T-helper 1 cell treated with Interleukin-12 subunit alpha and Interleukin-12 subunit beta and Interleukin-4 antibody, amounts not matched to agents 30 ng/mL and 1 ng/mL, for 36 hours (primary cell): ENCODE measurements around the gene NOP16. TPM values are rescaled to one million over a fixed set of nuclear protein-coding genes. Genes with fewer than 3 reads are reported as not detected.

Source experiments
- intact Hi-C: fragments of 100-400 bp; cut with micrococcal nuclease; formaldehyde crosslinking; loops from one replicate; pipeline ENCODE4 v1.15.1; 2024
- total RNA-seq: library from RNA; stranded (reverse); gene quantifications from 2 replicates; pipeline ENCODE4 v1.2.3, GENCODE V29; 2022

The NOP16 gene, protein sequence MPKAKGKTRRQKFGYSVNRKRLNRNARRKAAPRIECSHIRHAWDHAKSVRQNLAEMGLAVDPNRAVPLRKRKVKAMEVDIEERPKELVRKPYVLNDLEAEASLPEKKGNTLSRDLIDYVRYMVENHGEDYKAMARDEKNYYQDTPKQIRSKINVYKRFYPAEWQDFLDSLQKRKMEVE
- 37.7 and 39.2 TPM in 2 replicates for total RNA-seq

DNA sequence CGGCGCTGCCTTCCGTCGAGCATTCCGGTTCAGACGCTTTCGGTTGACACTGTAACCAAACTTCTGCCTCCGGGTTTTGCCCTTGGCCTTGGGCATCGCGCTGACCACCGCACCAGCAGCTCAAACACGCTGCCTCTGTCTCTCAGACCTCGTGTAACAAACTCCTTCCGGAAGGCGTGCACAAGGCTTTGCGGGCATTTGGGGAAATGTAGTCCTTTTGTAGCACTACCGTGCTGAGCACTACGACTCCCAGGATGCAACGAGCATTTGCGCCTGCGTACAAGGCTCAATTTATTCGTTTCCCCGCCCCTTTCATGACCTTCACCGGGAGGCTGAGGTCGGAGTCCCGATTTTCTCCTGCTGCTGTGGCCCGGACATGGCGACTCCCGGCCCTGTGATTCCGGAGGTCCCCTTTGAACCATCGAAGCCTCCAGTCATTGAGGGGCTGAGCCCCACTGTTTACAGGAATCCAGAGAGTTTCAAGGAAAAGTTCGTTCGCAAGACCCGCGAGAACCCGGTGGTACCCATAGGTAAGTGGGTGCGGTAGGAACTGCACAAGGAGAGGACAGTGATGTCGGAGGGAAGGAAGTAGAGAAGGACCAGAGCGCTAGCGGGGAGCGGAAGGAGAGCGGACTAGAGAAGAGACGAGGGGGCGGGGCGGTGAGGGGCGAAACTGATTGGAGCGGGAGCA, at the start of gene NOP16, which contains the start of gene HIGD2A:
NOP16 (minus strand) TSS at position 155 of the 691 bp plus-strand sequence; CDS start at position 96, 59 bp downstream.
HIGD2A (plus strand) TSS at position 308 of the 691 bp plus-strand sequence; CDS start at position 377, 69 bp downstream.
- intact Hi-C loops = loop anchor here (1.0 to 10.0 kb wide), 19 partner anchors 23 to 1816 kb away; partner anchors contain the start of genes ARL10, CLTB, FAF2 and HNRNPAB

DNA sequence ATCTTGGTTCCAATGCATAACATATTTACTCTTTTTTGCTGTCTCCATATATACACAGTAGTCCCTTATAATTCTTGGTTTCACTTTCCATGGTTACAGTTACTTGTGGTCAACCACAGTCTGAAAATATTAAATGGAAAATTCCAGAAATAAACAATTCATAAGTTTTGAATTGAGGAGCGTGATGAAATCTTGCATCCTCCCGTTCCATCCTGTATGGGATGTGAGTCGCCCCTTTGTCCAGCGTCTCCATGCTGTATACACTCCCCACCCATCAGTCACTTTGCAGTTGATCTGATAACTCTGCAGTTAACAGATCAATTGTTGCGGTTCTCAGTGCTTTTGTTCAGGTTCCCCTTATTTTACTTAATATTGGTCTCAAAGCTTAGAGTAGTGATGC, 48.3 kb upstream of the NOP16 start:
- intact Hi-C loops = loop anchor here (1.0 kb wide), 1 partner anchor 12 kb away; the partner anchor contains the start of gene FAF2

DNA sequence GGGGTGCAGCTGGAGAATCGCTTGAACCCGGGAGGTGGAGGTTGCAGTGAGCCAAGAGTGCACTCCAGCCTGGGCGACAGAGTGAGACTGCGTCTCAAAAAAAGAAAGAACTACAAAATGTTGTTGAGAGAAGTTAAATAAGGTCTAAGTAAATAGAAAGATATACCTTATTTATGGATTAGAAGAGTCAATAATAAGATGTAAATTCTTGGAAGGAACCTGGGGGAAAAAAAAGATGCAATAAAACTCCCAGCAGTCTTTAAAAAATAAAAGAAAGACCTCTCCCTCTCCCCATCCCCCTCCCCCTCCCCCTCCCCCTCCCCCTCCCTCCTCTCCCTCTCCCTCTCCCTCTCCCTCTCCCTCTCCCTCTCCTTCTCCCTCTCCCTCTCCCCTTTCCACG, 44.3 kb upstream of the NOP16 start:
- intact Hi-C loops = no loop called here

DNA sequence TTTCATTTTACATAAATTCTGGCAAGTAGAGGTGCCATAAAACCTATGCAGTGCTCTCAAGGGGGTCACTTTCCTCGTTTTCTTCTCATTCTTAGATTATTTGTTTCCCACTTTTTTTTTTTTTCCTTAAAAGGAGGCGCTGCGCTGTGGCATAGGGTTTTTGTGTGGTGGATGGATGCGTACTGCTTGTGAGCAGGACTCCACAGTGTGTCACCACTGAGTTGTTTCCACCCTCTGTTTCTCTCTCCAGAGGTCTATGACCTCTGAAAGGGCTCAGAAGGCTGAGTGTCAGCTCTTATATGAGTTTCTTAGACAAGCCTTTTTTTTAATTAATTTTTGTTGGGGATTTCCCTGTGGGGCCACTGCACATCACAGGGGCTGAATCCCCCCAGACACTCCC, 41.6 kb upstream of the NOP16 start:
- intact Hi-C loops = no loop called here

DNA sequence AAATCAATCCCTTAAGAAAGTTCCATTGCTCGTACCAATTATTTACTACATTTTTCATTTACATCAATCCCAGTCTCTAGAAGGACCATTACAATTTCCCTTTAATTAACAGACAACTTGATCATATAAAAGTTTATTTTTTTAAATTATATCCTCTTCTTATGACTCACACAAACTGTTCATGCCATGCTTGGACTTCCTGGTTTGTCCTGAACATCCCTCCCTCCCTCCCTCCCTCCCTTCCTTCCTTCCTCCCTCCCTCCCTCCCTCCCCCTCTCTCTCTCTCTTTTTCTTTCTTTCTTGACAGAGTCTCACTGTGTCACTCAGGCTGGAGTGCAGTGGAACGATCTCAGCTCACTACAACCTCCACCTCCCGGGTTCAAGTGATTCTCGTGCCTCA, 39.6 kb upstream of the NOP16 start:
- intact Hi-C loops = no loop called here

DNA sequence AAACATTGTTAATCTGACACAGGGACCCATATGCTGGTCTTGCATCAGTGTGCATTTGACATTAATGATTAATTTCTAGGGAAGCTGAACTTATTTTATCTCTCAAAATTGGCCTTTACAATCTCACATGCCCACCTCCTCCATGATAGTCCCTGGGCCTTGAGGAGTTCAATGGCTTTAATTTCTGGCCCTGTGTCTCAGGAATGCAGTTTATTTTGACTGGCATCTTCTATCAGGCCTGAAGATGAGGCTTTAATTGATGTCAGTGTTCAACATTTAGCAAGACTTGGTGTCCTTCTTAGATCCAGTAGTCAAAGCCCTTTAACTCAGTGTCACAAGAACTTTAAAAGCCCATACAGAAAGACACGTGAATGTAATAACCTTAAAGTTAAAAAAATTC, 38.5 kb upstream of the NOP16 start:
- intact Hi-C loops = no loop called here

DNA sequence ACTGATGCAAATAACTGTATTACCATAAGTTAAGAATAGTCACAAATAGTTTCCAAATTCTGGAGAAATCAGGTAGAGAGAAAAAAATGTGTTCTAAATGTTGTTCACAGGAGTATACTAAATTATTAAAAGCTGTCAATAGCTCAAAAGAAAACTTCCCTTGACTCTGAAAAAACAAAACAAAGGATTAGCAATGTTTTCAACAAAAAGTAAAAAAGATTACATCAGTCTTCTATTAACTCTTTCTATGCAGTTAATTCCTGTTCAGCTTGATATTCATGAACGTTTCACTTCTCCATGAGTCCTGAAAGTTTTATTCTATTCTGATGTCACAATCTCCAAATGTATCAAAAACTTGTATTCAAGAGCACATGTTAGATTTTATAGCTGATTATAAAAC, 37.4 kb upstream of the NOP16 start:
- intact Hi-C loops = no loop called here

DNA sequence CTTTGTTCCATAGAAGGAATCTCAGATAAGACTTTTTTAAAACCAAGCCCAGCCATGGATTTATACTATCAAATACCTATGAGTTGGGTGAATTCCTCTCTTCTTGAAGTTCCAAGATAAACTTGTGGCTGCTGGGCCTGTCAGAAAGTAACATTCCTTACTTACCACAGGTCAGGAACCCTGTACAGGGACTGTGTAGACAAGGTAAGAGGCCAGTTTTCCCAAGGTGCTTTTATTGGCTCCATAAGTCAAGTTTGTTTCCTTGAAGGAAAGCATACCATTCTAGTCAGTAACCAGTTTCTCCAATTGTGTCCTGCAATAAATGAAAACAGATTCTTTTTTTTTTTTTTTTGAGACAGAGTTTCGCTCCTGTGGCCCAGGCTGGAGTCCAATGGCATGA, 36.7 kb upstream of the NOP16 start:
- intact Hi-C loops = no loop called here

DNA sequence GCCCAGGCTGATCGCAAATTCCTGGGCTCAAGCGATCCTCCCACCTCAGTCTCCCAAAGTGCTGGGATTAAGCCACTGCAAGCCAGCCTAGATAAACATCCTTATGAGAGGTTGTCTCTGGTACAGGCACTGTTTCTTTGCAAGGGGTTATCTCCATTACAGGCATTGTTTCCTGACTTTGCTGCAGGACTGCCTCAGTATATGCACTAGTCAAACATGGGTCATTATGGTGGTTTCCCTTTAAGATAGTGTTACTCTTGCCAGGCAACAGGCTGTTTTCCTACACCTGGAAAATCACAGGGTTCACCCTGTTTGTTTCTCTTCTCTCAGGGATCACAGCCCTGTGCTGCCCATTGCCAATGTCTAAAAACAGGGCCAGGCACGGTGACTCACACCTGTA, 35.8 kb upstream of the NOP16 start:
- intact Hi-C loops = no loop called here

DNA sequence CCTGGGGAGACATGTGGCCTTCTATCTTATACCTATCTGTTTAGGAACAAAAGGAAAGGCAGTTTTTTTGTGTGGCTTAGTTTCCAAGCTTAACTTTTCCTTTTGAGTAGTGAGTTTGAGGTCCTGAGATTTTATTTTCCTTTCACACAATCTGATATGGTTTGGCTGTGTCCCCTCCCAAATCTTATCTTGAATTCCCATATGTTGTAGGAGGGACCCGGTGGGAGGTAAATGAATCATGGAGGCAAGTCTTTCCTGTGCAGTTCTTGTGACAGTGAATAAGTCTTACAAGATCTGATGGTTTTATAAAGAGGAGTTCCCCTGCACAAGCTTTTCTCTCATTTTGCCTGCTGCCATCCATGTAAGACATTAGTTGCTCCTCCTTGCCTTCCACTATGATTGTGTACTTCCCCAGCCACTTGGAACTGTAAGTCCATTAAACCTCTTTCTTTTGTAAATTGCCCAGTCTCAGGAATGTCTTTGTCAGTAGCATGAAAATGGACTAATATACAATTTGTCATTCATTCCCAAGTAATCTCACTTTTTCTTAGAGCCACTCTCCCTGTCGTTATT, 32.7 kb upstream of the NOP16 start:
- intact Hi-C loops = no loop called here

DNA sequence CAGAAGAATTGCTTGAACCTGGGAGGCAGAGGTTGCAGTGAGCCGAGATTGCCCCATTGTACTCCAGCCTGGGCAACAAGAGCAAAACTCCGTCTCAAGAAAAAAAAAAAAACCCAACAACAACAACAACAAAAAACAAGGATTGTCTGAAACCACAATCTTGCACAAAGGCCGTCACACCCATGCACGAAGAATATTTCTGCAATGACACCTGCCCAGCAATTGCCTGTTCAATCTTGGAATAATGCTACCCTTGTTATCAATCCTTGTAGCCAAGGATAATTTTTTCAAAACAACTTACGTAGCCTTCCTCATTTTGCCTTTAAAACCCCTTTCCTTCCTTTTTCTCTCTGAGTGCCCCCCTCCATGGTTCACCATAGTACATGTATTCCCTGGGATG, 31.7 kb upstream of the NOP16 start:
- intact Hi-C loops = no loop called here

DNA sequence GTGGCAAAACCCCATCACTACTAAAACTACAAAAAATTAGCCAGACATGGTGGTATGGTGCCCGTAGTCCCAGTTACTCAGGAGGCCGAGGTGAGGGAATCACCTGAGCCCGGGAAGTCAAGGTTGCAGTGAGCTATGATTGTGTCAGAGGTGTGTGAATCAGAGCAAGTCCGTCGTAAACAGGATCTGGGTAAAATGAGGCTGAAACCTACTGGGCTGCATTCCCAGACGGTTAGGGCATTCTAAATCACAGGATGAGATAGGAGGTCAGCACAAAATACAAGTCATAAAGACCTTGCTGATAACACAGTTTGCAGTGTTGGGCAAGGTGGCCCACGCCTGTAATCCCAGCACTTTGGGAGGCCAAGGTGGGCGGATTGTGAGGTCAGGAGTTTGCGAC, 29.9 kb upstream of the NOP16 start:
- intact Hi-C loops = no loop called here

DNA sequence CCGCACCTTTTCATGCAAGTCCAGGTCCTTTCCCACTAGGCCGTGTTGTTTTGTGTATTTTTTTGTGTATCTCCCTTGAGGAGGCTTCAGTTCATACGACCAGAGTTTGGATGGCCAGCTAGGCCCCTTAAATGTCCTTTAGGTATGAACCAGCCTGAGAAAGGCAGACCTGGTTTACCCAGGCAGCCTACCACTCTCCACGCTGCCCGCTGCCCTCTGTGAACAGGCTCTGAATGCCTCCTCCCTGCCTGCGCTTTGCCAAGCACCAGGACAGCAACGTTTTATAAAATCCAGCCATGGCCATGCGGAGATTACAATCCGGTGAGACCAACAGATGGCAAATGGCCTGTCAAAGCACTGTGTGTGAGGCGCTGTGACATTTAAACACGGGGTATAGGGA, 28.6 kb upstream of the NOP16 start:
- intact Hi-C loops = loop anchor here (1.0 kb wide), 9 partner anchors 28 to 230 kb away; partner anchors contain the start of genes FAF2, KIAA1191, RNF44 and TSPAN17

DNA sequence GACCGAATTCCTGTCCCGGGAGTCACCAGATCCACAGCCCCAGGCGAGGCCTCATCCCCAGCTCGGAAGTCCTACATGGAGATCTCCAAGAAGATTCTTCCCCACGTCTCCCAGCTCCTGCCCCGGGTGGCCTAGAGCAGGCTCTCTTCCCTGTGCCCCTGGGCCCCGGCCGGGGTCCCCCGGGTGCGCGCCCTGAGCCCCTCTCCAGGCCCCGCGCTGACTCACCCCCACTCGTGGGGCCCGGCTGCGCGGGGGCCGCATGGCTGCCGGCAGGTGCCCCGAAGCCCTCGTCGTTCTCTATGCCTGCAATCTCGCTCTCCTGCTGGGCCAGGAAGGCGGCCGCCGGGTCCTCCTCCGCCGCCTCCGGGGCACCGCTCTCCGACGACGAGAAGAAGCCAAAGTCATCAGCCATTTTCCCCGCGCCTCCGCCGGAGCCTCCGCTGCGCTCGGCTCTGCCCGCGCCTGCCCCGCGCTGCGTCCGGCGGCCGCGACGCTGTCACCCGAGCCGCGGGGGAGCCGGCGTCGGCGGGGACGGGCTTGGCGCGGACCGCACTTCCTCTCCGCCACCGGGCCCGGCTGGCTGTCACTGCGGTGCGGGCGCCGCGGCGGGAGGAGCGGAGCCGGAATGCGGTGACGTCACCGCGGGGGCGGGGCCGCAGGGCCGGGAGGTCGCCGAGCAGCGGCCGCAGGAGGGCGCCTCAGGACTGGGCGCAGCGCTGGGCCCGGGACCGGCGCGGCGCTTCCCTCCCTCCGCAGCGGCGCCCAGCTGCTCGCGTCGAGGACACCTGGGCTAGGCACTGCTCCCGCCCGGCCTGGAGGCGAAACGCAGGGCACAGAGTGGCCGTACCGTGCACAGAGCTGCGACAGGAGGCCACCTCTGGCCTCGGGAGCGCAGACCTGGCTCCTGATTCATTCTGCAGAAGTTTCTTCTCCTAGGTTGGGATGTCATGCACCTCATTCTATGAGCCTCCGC, 27.8 kb upstream of the NOP16 start, which contains the start of gene CLTB:
CLTB (minus strand) TSS at position 588 of the 973 bp plus-strand sequence; CDS start at position 412, 176 bp downstream.
- intact Hi-C loops = loop anchor here (1.0 kb wide), 9 partner anchors 27 to 231 kb away; partner anchors contain the start of genes FAF2, KIAA1191, RNF44 and TSPAN17

DNA sequence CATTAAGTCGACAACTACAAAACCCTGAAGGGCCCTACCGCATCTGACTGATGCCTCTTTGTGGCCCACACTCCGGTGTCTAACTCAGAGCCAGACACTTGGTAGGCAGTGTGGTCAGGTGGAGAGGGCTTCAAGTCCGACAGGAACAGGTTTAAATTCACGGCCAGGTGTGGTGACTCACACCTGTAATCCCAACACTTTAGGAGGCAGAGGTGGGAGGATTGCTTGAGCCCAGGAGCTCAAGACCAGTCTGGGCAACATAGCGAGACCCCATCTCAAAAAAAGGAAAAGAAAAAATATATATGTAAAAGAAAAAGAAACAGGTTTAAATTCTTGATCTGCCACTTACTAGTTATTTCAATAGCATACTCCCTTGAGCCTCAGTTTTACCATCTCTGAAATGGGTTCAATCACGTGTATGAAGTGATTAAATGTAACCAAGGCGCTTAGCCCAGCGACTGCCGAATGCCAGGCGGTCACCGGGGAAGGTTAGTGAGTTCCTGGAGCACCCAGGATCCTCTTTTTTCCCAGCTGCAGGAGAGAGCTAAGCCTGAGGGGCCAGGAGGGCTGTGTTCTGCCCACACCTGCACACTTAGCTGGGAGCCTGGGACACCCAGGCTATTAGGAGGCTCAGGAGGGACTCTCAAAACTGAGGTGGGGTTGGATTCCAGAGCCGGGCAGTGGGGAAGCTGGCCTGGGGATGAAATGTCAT, 27.0 kb upstream of the NOP16 start:
- intact Hi-C loops = no loop called here

DNA sequence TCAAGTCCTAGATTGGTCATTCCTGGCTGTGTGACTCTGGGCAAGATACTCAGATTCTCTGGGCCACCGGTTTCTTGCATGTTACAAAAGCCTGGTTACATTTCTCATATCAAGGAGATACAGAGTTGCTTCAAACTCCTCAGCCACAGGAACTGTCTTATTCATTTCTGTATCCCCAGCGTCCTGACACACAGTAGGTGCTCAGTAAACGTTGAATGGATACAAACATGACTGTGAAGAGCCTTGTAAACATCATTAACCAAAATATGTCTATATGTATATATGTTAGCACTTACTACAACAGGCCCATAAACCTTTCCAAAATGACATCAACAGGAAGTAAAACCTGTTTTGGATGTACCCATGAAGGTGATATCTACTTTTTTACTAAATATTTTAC, 26.3 kb upstream of the NOP16 start:
- intact Hi-C loops = no loop called here

DNA sequence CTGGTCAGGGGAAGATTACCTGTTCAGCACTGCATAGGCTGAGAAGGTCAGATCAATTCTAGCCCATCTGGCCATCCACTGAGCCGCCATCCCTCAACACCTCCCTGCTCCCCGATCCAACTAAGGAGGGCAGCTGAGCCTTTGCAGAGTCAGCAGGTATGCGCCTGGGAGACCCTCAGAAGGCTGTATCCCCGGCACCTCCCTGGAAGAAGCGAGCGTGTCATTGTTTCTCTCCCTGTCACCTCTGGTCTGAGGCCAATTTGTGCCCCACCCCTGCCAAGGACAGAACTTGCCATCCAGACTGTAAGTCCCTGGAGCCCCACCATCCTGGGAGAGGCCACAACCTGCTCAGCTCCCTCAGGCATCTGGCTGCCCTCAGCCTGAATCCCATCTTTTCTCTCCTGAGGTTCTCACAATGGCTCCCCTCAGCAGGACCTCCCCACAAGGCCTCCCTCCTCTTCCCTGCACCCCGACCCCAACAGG, 25.4 kb upstream of the NOP16 start:
- intact Hi-C loops = no loop called here

DNA sequence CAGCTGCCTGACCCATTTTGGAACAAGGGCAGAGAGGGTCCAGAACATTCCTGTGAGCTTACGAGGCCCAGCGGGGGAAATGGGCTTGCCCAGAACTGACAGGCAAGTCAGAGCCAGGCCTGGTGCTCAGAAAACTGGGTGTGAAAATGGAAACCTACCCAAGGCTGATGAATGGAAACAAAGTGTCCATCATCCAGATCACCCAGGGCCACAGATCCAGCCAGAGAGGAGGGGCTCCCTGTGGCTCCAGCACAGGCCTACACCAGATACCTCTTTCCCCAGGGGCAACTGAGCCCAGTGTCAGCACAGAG, 24.8 kb upstream of the NOP16 start:
- intact Hi-C loops = no loop called here

DNA sequence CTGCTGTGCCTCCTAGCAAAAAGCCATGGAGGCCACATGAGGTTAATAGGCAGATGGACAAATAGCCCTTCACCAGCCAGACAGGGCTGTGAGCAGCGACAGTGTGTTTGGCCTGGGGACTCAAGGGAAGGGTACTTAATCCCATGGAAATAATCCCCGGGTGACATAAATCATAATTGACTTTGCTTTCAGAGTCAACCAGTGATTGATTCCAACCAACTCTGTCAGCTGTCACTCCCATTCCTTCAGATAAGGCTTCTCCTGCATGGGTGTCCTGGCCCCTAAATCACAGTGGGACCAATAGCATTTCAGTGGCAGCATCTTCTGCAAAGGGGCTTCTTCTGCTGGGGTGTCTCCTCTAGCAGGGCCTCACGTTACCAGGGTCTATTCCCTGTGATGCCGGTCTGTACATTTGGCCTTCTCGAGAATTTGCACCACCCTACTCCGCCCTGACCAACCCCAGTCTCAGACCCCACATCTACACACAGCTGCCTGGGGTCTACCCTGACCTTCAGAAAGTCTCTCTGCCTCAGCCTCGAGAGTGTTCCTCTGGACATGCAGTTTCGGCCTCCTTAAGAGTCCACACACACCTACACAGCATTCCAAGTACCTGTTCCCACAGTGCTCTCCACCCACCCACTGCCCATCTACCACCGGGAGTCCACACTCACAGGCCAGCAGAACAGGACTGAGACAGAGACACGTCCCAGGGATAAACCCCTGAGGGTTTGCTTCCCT, 24.3 kb upstream of the NOP16 start:
- intact Hi-C loops = no loop called here
